GM21526 (cell line): ENCODE data around the gene ANO9.

ENCODE experiments used
- ATAC-seq: cut with Tn5 transposase; IDR thresholded peaks from one replicate; pipeline ENCODE4 v1.9.1; 2021; ENCODE audit warnings: moderate library complexity; ENCODE audit not compliant: unreplicated experiment, low FRiP score

Gene ANO9, protein sequence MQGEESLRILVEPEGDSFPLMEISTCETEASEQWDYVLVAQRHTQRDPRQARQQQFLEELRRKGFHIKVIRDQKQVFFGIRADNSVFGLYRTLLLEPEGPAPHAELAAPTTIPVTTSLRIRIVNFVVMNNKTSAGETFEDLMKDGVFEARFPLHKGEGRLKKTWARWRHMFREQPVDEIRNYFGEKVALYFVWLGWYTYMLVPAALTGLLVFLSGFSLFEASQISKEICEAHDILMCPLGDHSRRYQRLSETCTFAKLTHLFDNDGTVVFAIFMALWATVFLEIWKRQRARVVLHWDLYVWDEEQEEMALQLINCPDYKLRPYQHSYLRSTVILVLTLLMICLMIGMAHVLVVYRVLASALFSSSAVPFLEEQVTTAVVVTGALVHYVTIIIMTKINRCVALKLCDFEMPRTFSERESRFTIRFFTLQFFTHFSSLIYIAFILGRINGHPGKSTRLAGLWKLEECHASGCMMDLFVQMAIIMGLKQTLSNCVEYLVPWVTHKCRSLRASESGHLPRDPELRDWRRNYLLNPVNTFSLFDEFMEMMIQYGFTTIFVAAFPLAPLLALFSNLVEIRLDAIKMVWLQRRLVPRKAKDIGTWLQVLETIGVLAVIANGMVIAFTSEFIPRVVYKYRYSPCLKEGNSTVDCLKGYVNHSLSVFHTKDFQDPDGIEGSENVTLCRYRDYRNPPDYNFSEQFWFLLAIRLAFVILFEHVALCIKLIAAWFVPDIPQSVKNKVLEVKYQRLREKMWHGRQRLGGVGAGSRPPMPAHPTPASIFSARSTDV

DNA sequence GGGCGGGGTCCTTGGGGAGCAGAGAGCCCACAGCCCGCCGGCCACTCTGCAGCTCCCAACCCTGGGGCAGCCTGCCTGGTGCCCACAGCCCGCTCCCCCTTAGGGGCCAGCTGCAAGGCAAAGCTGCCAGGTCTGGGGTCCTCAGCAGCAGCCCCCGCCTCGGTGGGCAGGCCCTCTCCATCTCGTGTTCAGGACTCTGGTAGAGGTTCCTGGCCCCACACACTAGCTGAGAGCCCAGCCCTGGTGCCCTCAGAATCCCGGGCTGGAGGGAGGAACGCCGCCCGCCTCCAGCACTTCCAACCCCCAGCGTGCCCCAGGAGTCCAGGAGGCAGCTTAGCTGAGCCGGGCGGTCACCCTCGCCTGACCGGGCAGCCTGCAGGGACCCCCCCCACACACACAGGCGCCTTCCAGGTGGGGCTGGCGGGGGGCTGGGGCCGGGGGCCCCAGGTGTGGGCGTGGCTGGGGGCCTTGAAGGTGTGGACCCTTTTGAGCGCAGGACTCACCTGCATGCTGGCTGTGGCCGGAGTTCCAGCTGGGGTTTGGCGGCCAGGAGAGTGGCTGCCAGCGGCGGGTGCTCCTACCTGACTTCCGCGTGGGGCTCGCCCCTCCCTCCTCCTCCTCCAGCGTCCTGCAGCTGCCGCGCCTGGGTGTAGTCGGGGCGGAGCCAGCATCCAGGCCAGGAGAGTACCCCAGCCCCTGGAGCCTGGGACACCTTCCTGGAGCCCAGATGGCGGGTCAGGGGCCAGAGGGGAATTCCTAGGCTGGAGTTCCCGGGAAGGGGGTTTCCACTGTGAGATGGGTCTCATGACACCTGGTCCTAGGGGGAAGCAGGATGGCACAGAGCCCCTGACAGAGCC is at the start of gene ANO9:
ANO9 (minus strand) TSS at position 594 of the 857 bp plus-strand sequence; CDS start at position 509, 85 bp downstream.
- no peak for ATAC-seq

DNA sequence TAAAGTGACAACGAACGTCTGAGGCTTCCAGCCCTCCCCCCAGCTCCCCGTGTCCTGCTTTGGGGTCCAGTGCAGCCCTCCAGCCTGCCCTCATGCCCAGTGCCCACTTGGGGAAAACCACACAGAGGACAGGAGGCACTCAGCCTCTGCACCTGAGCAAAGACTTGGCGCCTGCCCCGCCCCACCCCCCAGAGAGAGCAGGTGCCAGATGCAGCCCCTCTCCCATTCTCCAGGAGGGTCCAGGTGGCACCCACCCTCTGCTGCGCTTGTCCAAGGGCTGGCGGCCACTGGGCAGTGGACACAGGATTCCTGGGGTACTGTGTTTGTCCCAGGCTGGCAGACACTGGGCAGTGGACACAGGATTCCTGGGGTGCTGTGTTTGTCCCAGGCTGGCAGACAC is 49.5 kb upstream of the ANO9 start:
- no peak for ATAC-seq

DNA sequence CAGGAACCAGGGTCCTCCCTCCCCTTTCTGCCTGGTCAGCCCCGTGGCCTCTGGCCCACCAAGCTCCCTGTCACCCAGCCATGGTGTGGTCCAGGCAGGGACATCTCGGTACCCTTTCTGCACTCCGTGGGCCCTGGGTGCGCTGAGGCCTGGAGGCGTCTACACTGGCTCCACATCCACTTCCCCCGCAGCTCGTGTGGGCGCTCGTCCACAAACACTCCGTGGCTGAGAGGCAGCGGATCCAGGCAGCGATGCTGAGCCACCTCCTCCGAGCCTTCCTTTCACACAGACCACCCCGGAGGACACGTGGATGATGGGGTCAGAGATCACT is 49.1 kb upstream of the ANO9 start:
- ATAC-seq: no peak

DNA sequence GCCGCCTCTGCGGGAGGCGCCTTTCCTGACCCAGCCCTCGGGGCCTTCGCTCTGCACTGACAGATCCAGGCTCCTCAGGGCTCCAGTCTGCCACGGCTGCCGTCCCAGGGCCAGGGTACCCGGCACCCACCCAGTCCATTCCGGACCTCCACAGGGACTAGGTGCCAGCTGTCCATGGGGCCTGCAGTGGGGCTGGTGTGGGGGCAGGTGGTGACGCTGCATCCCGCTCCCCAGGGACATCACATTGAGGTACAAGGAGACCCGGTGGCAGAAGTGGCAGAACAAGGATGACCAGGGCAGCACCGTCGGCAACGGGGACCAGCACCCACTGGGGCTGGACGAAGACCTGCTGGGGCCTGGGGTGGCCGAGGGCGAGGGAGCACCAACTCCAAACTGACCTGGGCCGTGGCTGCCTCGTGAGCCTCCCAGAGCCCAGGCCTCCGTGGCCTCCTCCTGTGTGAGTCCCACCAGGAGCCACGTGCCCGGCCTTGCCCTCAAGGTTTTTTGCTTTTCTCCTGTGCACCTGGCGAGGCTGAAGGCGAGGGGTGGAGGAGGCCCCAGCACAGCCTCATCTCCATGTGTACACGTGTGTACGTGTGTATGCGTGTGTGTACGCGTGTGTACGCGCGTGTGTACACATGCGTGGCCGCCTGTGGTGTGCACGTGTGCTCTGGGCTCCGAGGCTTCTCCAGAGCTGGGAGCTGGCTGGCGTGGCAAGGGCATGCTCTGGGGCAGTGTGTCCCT is 48.5 kb upstream of the ANO9 start:
- no peak for ATAC-seq

DNA sequence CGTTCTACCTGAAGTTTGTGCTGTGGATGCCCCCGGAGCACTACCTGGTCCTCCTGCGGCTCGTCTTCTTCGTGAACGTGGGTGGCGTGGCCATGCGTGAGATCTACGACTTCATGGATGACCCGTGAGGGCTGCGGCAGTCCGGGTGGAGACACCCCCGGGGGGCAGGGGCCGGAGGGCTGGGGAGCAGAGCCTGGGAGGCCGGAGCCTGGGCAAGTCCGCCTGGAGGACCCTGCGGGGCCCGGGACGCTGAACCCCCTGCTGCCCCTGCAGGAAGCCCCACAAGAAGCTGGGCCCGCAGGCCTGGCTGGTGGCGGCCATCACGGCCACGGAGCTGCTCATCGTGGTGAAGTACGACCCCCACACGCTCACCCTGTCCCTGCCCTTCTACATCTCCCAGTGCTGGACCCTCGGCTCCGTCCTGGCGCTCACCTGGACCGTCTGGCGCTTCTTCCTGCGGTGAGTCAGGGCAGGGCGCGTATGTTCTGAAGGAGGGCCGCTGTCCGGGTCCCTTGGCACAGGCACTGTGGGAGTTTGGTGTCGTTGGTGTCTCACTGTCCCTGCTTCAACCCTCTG is 47.9 kb upstream of the ANO9 start:
- ATAC-seq: no peak

DNA sequence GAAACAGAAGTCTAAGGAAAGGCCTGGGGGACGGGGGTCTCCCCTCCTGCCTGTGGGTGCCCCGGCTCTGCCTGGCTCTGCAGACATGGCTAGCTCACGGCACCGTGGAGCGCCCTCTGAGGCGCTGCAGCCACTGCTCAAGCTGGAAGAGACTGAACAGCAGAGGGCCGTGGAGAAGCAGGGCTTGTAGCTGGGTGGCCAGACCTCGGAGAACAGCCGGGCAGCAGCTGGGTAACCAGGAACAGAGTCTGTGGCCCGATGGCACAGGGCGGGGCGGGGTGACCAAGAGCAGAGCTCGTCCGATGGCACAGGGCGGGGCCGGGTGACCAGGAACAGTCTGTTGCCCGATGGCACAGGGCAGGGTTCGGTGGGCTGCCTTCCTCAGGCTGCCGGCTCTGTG is 47.2 kb upstream of the ANO9 start:
- no peak for ATAC-seq

DNA sequence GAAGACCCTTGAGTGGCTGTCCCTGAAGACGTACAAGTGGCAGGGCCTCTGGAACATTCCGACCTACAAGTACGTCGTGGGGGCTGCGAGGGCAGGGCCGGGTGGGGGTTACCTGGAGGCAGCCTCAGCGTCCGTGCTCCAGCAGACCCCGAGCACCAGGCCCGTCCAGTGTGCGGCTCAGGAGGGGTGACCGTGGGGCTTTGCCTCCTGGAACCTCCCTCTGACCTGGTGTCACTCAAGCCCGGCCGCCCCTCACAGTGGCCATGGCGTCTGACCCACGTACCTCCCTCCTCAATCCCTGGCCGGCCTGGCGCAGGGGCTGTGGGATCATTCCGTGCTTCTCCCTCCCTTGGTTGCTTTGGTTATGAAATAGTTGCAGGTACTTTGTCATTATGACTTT is 46.8 kb upstream of the ANO9 start:
- no peak for ATAC-seq

DNA sequence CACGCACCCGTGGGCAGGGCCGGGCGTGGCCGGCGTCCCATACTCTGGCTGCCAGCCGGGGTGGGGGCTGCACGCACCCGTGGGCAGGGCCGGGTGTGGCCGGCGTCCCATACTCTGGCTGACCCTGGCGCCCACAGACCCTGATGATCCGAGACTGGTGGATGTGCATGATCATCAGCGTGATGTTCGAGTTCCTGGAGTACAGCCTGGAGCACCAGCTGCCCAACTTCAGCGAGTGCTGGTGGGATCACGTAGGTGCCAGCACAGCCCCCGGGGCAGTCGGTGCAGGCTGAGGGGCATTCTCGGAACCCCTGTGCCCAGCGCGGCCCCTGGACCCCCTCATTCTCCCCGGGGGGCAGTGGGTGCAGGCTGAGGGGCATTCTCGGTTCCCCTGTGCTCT is 46.3 kb upstream of the ANO9 start:
- no peak for ATAC-seq

DNA sequence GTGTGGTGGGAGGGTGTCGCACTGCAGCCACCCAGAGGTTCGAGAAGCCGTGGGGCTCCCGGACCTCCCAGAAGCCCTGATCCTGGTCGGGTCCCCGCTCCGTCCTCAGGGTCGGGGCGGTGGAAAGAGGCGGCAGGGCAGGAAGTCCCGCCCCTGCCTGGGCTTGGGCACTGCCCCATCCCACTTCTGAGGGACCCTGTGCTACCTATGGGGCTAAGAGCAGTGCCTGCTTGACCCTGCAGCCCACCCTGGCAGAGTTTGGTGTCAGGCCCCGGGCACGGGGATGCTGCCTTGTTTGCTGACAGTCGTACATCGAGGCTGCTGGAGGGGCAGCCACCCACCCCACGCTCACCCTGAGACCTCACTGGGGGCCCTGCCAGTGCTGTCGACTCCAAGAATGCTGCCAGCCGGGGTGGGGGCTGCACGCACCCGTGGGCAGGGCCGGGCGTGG is 45.8 kb upstream of the ANO9 start:
- ATAC-seq: no peak

DNA sequence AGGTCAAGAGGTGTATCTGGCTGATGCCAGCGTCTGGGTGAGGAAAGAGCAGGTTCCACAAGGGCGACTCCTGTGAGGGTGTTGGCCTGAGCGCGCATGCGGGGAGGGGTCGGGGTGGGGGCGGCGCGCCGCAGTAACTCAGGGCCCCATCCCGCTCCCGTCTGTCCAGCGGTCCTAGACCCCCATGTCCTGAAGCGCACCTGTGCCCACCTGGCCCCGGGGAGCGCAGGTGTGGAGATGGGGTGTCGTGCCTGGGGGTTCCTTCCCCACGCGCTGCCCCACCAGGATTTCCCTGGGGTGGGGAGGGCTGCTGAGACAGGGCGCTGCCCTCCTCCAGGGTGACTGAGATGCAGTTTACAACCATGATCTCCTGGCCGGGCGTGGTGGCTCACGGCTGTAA is 44.4 kb upstream of the ANO9 start:
- no peak for ATAC-seq

DNA sequence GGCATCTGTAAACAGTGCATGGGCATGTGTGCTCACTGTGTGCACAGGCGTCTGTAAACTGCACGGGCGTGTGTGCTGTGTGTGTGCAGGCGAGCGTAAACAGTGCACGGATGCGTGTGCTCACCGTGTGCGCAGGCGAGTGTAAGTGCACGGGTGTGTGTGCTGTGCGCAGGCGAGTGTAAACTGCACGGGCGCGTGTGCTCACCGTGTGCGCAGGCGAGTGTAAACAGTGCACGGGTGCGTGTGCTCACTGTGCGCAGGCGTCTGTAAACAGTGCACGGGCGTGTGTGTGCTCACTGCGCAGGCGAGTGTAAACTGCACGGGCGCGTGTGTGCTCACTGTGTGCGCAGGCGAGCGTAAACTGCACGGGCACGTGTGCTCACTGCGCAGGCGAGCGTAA is 42.8 kb upstream of the ANO9 start:
- ATAC-seq: no peak

DNA sequence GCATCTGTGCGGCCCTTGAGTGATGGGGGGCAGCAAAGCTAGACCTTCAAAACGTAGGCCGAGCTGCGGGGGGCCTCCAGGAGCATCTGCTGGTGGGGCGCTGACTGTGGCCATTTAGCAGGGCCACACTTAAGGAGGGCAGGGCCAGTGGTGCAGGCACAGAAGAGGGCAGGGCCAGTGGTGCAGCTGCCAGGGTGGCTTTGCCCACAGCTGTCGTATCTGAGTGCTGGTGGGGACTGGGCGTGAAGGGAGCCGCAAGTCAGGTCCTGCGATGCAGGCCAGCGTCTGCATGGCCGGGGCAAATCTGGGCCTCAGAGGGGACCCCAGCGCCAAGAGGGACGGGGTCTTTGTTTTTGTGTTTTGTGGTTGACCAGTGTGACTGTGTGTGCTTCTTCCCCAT is 37.5 kb upstream of the ANO9 start:
- no peak for ATAC-seq

DNA sequence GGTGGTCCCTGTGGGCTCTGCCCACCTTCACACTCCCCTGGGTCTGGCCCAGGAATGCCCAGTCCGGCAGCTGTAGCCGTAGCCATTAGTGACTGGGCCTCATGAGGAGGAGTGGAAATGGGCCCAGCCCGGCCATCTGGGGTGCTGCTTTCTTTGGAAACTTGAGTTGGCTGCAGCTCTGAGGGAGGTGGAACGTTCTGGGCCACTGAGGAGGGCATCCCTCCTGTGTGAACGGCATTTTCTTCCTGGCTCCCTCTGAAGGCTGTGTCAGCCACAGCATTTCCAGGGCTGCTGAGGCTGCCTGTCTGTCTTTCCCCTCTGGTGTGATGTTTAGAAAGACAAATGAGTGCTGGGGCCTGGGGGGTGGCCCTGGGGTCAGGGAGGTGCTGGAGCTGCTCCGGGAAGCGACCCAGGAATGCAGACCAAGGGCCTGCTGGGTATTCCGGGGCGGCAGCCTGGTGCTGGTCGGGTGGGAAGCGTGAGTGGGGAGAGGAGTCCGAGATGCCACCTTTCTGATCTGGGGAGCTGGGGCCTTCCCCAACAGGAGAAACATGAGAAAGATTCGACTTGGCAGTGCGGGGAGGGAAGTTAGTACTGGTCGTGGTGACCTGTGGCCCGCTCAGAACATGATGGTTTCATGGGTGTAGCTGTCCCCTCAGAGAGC is 35.4 kb upstream of the ANO9 start:
- ATAC-seq: no peak

DNA sequence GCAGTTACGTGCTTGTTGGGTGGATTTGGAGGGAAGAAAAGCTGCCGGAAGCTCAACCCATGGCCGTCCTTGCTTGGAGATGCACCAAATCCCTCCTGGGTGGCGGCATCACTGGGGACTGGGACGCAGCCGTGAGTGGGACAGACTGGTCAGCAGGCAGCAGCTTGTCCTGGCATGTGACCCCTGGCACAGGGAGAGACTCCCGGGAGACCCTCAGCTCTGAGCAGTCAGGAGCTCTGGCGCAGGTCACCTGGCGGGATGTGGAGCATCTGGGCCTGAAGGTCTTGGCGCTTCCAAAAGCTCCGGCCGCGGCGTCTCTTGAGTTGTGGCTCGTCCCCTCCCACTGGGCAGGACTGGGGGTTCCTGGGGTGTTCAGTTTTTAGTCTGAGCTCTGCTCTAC is 34.6 kb upstream of the ANO9 start:
- no peak for ATAC-seq

DNA sequence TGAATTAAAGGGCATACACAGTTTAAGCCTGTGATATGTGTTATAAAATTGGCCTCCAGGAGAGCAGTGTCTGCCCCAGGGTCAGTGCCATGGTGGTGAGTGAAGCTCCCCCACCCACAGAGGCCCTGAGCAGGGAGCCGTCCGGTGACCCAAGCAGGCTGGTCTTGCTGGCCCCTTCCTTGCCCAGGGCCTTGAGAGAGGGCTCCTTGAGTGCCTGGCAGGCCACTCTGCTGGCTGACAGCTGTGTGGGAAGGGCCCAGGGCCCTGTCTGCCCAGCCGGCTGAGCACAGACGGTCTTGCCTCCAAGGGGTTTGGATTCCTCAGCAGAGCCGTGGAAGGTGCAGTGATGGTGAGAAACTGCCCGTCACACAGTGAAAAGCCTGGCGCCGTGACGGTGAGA is 34.1 kb upstream of the ANO9 start:
- ATAC-seq: no peak

DNA sequence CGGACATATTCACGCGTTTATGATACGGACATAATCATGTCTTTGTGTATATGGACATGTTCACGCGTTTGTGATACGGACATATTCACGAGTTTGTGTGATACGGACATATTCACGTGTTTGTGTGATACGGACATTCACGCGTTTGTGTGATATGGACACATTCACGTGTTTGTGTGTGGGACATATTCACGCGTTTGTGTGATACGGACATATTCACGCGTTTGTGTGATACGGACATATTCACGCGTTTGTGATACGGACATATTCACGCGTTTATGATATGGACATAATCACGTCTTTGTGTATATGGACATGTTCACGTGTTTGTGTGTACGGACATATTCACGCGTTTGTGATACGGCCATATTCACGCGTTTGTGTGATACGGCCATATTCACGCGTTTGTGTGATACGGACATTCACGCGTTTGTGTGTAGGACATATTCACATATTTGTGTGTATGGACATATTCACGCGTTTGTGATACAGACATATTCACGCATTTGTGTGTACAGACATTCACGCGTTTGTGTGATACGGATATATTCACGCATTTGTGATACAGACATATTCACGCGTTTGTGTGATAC is 33.2 kb upstream of the ANO9 start:
- no peak for ATAC-seq

DNA sequence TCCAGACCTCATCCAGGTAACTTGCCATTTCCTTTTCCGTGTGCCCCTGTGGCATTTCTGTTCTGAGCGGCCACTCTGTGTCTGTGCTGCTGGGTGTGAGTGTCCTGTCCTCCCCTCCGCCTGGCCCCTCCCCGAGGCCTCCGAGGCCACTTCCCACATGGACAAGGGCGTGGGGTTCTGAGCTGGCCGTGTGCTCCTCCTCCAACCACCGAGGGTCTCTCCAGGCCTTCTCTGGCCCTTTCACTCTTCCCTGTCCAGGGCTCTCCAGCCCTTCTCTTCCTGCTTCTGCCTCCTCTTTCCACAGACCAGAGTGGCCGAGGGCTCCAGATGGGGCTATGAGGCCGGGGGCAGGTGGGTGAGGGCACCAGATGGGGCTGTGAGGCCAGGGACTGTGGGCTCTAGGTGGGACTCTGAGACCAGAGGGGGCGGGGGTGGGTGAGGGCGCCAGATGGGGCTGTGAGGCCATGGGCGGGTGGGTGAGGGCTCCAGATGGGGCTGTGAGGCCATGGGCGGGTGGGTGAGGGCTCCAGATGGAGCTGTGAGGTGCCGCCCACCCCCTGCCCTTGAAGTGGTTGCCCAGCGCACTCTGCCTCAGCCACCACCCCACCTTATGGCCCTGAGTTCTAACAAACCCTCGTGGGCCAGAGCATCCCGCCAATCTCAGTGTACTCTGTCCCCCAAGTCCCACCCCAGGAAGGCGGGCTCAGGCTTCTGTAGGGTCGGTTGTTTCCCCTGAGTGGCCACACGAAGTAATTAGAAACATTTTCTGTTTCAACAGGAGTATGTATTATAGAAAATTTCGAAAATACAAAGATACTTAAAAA is 32.4 kb upstream of the ANO9 start:
- no peak for ATAC-seq

DNA sequence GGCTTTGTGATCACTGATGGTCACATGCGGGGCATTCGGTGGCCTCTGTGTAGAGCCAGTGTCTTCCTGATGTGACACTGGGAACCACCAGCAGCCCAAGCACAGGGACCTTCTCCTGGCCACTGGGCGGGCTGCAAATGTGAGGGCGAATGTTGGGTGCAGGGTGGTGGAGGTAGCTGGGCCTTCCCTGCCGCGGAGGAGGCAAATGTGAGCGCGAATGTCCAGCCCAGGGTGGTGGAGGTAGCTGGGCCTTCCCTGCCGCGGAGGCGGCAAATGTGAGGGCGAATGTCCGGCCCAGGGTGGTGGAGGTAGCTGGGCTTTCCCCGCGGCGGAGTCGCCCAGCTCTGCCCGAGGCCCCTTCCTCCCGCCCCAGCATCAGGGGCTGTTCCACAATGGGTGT is 31.6 kb upstream of the ANO9 start:
- ATAC-seq: no peak
